ENCODE measurements around the gene SEMA4A. TPM values are rescaled to one million over a fixed set of nuclear protein-coding genes. Genes with fewer than 3 reads are reported as not detected.

Gene SEMA4A
- total RNA-seq, 2 experiments from 2014 or later: 53.3 to 64.5 TPM

- H3K4me3 Mint-ChIP-seq: peak overlapping the region; percentile 30
- POLR2A ChIA-PET: interaction anchor here (0.6 to 4.6 kb wide), 15 partner anchors 8 to 201 kb away, joined by 3 to 103 read pairs (median 4); partner anchors contain the start of gene LMNA
- peak; percentile 91 for DNase-seq
- intact Hi-C loops (cut with DNase I, micrococcal nuclease): loop anchor here (1.0 kb wide), 5 partner anchors 13 to 96 kb away; partner anchors contain the start of genes LMNA (in 2 of the 2) and PMF1 (in 1 of the 2)
- H3K9me3 Mint-ChIP-seq (ENCODE audit: low read depth): no peaks in the 10 kb centered on the region
- H3K27ac Mint-ChIP-seq: peak overlapping the region; percentile 80
- peaks cover 80% of the 10 kb centered on the region for H3K4me1 Mint-ChIP-seq
- ATAC-seq: peak; percentile 78
- CTCF ChIA-PET: interaction anchor here (0.6 to 29.1 kb wide), 12 partner anchors 10 to 1485 kb away, joined by 3 to 929 read pairs (median 3); partner anchors contain the start of genes LMNA, MEX3A and PMF1
- H3K36me3 Mint-ChIP-seq (ENCODE audit: low read depth): peaks cover 18% of the 10 kb centered on the region
- no peaks in the 10 kb centered on the region for H3K27me3 Mint-ChIP-seq
Observed at GRCh38 chr1:156126630-156127534, 26.5 kb upstream of the SEMA4A start.

GRCh38 chr1:156128308-156128653 lies 25.1 kb upstream of the SEMA4A start:
- no peaks in the 10 kb centered on the region for H3K27me3 Mint-ChIP-seq
- no peak overlapping the region for H3K4me3 Mint-ChIP-seq
- CTCF ChIA-PET: interaction anchor here (0.7 to 29.1 kb wide), 14 partner anchors 9 to 1779 kb away, joined by 3 to 929 read pairs (median 4); partner anchors contain the start of genes LMNA and MEX3A
- DNase-seq (no peak), ATAC-seq (no peak)
- H3K27ac Mint-ChIP-seq: peak overlapping the region; percentile 63
- peaks cover 71% of the 10 kb centered on the region for H3K4me1 Mint-ChIP-seq
- H3K36me3 Mint-ChIP-seq (ENCODE audit: low read depth): peaks cover 18% of the 10 kb centered on the region
- intact Hi-C loops (cut with DNase I, micrococcal nuclease): no loop called here
- H3K9me3 Mint-ChIP-seq (ENCODE audit: low read depth): no peaks in the 10 kb centered on the region
- POLR2A ChIA-PET: interaction anchor here (0.6 to 4.6 kb wide), 5 partner anchors 14 to 37 kb away, joined by 3 to 103 read pairs (median 6); no protein-coding TSS in a partner anchor

GRCh38 chr1:156128654-156129597 lies 24.5 kb upstream of the SEMA4A start:
- CTCF ChIA-PET: interaction anchor here (0.6 to 29.1 kb wide), 23 partner anchors 9 to 1780 kb away, joined by 3 to 929 read pairs (median 4); partner anchors contain the start of genes LMNA, MEX3A and PMF1
- DNase-seq (no peak), ATAC-seq (no peak)
- no peaks in the 10 kb centered on the region for H3K27me3 Mint-ChIP-seq
- peaks cover 21% of the 10 kb centered on the region for H3K36me3 Mint-ChIP-seq (ENCODE audit: low read depth)
- peak overlapping the region; percentile 63 for H3K27ac Mint-ChIP-seq
- POLR2A ChIA-PET: interaction anchor here (0.6 to 4.6 kb wide), 9 partner anchors 11 to 89 kb away, joined by 3 to 103 read pairs (median 4); no protein-coding TSS in a partner anchor
- intact Hi-C loops (cut with DNase I, micrococcal nuclease): no loop called here
- peaks cover 65% of the 10 kb centered on the region for H3K4me1 Mint-ChIP-seq
- H3K9me3 Mint-ChIP-seq (ENCODE audit: low read depth): no peaks in the 10 kb centered on the region
- H3K4me3 Mint-ChIP-seq: no peak overlapping the region

GRCh38 chr1:156129687-156130577 lies 23.5 kb upstream of the SEMA4A start:
- Mint-ChIP-seq H3K27ac (peak overlapping the region; percentile 49), H3K27me3 (no peaks in the 10 kb centered on the region), H3K4me1 (peaks cover 55% of the 10 kb centered on the region), H3K36me3 (ENCODE audit: low read depth) (peaks cover 29% of the 10 kb centered on the region), H3K4me3 (no peak overlapping the region), H3K9me3 (ENCODE audit: low read depth) (no peaks in the 10 kb centered on the region)
- ChIA-PET CTCF (interaction anchor here (0.6 to 29.1 kb wide), 20 partner anchors 11 to 374 kb away, joined by 3 to 929 read pairs (median 4); partner anchors contain the start of genes LMNA, MEX3A and PMF1), POLR2A (interaction anchor here (0.6 to 4.6 kb wide), 5 partner anchors 12 to 387 kb away, joined by 3 to 103 read pairs (median 5); no protein-coding TSS in a partner anchor)
- peak; percentile 27 for ATAC-seq
- intact Hi-C loops (cut with DNase I, micrococcal nuclease): loop anchor here (1.0 kb wide), 2 partner anchors 34 to 40 kb away; no protein-coding TSS in a partner anchor
- DNase-seq: peak; percentile 89

- H3K27me3 Mint-ChIP-seq: no peaks in the 10 kb centered on the region
- POLR2A ChIA-PET: interaction anchor here (0.6 to 4.6 kb wide), 2 partner anchors 33 to 386 kb away, joined by 7 to 103 read pairs; no protein-coding TSS in a partner anchor
Observed at GRCh38 chr1:156130578-156130942, 22.8 kb upstream of the SEMA4A start.

GRCh38 chr1:156134716-156135435 lies 18.5 kb upstream of the SEMA4A start:
- peaks cover 8% of the 10 kb centered on the region for H3K4me1 Mint-ChIP-seq
- H3K36me3 Mint-ChIP-seq (ENCODE audit: low read depth): peaks cover 43% of the 10 kb centered on the region
- H3K27me3 Mint-ChIP-seq: no peaks in the 10 kb centered on the region
- ATAC-seq (no peak), DNase-seq (no peak)
- no peak overlapping the region for H3K4me3 Mint-ChIP-seq
- ChIA-PET CTCF (interaction anchor here (0.5 to 29.1 kb wide), 2 partner anchors 39 to 295 kb away, joined by 5 to 929 read pairs; partner anchors contain the start of gene MEX3A), POLR2A (interaction anchor here (1.6 kb wide), 1 partner anchor 38 kb away, joined by 4 read pairs; no protein-coding TSS in a partner anchor)
- intact Hi-C loops (cut with DNase I, micrococcal nuclease): no loop called here
- no peaks in the 10 kb centered on the region for H3K9me3 Mint-ChIP-seq (ENCODE audit: low read depth)
- no peak overlapping the region for H3K27ac Mint-ChIP-seq

More at GRCh38 chr1:156130578-156130942, 22.8 kb upstream of the SEMA4A start:
- ATAC-seq: no peak
- intact Hi-C loops (cut with DNase I, micrococcal nuclease): loop anchor here (1.0 kb wide), 2 partner anchors 34 to 40 kb away; no protein-coding TSS in a partner anchor
- Mint-ChIP-seq H3K27ac (no peak overlapping the region), H3K9me3 (ENCODE audit: low read depth) (no peaks in the 10 kb centered on the region), H3K4me3 (no peak overlapping the region), H3K36me3 (ENCODE audit: low read depth) (peaks cover 29% of the 10 kb centered on the region), H3K4me1 (peaks cover 48% of the 10 kb centered on the region)
- CTCF ChIA-PET: interaction anchor here (0.7 to 29.1 kb wide), 10 partner anchors 11 to 225 kb away, joined by 3 to 929 read pairs (median 10); partner anchors contain the start of genes LMNA, MEX3A and PMF1
- DNase-seq: no peak

- no peak for ATAC-seq
- Mint-ChIP-seq H3K4me1 (no peaks in the 10 kb centered on the region), H3K27ac (no peak overlapping the region), H3K27me3 (no peaks in the 10 kb centered on the region), H3K4me3 (no peak overlapping the region), H3K36me3 (ENCODE audit: low read depth) (peaks cover 40% of the 10 kb centered on the region), H3K9me3 (ENCODE audit: low read depth) (no peaks in the 10 kb centered on the region)
- DNase-seq: no peak
- ChIA-PET CTCF (interaction anchor here (0.6 to 29.1 kb wide), 7 partner anchors 10 to 190 kb away, joined by 3 to 929 read pairs (median 4); partner anchors contain the start of gene MEX3A), POLR2A (no interaction called here)
- intact Hi-C loops (cut with DNase I, micrococcal nuclease): no loop called here
Observed at GRCh38 chr1:156135930-156136871, 17.2 kb upstream of the SEMA4A start.

GRCh38 chr1:156136970-156137483 lies 16.4 kb upstream of the SEMA4A start:
- H3K27me3 Mint-ChIP-seq: no peaks in the 10 kb centered on the region
- DNase-seq (no peak), ATAC-seq (no peak)
- no peak overlapping the region for H3K27ac Mint-ChIP-seq
- ChIA-PET POLR2A (no interaction called here), CTCF (interaction anchor here (0.7 to 29.1 kb wide), 7 partner anchors 8 to 101 kb away, joined by 3 to 929 read pairs (median 4); partner anchors contain the start of gene MEX3A)
- no peaks in the 10 kb centered on the region for H3K4me1 Mint-ChIP-seq
- peaks cover 37% of the 10 kb centered on the region for H3K36me3 Mint-ChIP-seq (ENCODE audit: low read depth)
- H3K4me3 Mint-ChIP-seq: no peak overlapping the region
- no peaks in the 10 kb centered on the region for H3K9me3 Mint-ChIP-seq (ENCODE audit: low read depth)
- intact Hi-C loops (cut with DNase I, micrococcal nuclease): no loop called here

Measured in activated CD4-positive, alpha-beta T cell treated with anti-CD3 and anti-CD28 coated beads for 36 hours (primary cell).